HL-60 (cell line): ENCODE data around the gene CRISP1.

Source experiments
- CTCF ChIP-seq: IDR thresholded peaks from one replicate; pipeline ENCODE4 v1.5.1; 2011; ENCODE audit warnings: low read length, control low read depth, inconsistent platforms; ENCODE audit not compliant: insufficient read depth
- POLR2AphosphoS5 ChIP-seq: IDR thresholded peaks from 2 replicates; pipeline ENCODE4 v1.6.1; 2012; ENCODE audit warnings: low read depth
- REST ChIP-seq: IDR thresholded peaks from 2 replicates; pipeline ENCODE4 v1.6.1; 2012; ENCODE audit warnings: low read depth; ENCODE audit not compliant: insufficient replicate concordance

- TF ChIP-seq CTCF (peak; percentile 20), REST (no peak), POLR2AphosphoS5 (no peak)
Measured at GRCh38 chr6:49849213-49849907, 17.0 kb downstream of the CRISP1 start.
